ENCODE data around the gene PDCD4.

The PDCD4 gene

DNA sequence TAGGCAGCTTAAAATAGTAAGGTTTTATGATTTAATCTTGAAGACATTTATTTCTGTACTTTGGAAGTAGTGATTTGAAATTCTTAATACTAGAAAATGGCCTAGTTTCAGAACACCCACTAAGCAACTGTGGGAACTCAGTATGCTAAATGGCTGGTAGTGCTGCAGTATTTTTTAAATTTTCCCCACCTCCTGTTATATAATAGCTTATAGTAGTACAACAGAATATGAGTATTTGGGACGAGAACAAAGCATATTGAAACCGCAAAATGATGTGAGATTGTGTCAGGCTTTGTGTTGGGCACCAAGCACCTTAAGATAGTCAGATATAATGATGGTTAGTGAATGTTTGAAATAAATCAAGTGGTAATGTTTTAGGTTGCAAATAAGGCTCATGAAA, 55.7 kb downstream of the PDCD4 start:
- DNase-seq, result no peak

DNA sequence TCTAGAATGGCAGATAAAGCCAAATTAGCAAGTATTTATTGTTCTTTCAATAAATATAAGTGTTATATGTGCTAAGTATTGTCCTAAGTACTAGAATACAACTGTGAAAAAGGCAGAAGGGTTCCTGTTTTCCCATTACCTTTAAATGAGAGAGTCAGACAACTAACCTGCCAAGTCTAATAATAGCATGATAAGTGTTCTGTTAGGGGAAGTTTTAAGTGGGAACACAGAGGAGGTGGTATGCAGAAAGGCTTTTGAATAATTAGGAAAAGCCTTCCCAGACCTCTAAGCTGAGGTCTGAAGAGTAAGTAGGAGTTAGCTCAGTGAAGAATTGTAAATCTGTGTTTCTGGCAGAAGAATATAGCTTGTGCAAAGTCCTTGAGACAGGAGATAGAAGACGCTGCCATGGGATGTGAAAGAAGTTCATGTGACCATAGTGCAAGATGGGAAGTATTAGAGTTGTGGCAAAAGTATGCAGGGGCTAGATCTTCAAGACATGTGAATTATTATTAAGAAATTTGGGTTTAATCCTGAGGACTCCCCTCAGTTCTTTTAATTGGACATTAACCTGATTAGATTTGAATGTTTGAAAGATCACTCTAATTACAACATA, 60.1 kb downstream of the PDCD4 start:
- no peak for DNase-seq

DNA sequence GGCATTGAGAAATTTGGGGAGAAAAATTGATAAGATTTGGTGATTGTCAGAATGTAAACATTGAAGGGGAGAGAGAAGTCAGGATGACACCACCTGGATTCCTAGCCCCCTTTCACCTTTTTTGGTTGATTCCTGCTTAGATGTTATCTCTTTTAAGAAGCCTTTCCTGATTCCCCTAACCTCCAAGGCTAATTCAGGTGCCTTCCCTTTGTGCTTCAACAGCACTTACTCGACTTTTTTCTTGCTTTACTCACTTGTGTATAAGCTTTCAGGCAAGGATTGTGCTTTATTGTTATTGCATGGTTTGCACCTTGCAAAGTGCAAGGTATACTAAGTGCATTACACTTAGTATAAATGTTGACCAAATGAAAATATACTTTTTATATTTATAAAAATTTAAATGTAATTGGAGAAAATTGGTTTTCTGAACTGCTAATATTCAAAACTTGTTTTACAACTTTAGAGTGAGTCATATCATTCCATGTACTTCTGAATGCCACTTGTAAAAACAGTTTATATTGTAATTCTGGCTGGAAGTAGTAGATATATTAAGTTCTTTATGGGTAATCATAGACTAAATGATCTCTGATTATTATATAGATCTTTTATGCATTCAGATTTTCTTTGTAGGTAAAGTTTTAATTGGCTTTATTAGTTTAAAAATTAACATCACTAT, 60.9 kb downstream of the PDCD4 start:
- no peak for DNase-seq

DNA sequence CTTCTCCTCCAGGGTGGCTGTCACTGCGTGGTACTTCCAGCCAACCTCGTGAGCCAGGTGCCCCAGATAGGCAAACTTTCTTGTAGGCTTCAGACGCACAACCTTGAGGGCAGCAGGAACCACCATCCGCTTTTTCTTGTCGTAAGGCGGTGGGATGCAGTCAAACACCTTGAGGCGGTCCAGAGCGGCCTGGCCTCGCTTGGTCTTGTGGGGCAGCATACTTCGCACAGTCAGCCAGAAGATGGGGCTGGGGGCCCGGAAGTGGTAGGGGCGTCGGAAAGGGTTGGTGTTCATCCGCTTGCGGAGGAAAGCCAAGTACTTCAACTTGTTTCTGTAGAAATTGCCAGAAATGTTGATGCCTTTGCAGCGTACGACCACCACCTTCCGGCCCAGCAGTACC, 65.0 kb downstream of the PDCD4 start:
- DNase-seq, result no peak

DNA sequence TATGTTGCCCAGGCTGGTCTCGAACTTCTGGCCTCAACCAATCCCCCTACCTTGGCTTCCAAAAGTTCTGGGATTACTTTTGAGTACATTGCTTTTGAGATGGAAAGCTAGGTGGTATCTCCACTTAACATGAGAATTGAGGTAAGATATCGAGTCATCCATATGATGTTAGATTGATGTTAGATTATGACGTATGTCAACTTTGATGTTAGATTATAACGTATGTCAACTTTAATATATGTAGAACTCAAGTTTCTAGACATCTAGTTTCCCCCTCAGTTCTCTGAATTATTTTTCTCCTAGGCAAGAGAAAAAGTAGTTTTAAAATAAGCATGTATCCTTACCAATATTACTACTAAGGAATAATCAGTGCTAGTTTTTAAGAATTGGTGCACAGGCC, 67.7 kb downstream of the PDCD4 start:
- DNase-seq, result no peak

DNA sequence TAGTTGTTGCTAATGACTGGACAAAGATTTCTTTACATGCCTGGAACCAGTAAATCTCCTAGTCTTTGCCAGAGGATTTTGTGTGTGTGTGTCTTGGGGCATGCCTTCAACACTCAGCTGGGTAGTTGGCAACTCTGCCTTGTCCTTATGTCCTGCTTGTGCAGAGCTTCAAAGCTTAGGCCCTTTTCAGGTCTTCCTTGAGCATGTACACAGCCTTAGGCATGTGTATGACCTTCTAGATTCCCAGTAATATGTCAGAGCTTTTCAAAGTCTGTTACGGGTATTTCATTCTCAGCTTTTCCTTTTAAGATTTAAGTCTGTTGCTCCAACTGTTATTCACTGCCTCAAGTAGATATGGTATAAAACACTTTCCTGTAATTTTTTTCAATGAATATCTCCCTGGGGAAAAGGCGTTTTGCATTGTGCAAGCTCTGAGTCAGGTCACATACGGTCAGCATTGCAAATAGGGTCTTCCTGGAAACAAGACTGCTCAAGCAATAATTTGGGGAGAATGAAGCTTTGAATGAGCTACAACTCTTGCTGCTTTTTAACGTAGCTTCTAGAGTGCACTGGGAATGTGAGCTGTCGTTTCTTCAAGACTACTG, 73.2 kb downstream of the PDCD4 start:
- no peak for DNase-seq

DNA sequence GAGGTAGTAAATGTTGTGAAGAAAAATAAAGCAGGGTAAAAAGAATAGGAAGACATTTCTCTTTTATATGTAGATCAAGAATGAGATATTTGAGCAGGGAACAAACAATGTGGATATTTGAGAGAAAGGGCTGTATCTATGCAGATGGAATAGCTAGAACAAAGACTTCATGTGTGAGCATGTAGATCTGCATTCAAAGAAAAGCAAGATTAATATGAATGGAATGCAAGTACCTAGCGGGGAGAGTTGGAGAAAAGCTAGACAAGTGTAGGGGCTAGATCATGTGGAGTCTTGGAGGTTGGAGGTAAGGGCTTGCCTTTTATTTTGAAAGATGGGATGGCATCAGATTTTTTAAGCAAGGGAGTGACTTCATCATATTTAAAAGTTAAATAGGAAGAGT, 74.8 kb downstream of the PDCD4 start:
- DNase-seq, result no peak

DNA sequence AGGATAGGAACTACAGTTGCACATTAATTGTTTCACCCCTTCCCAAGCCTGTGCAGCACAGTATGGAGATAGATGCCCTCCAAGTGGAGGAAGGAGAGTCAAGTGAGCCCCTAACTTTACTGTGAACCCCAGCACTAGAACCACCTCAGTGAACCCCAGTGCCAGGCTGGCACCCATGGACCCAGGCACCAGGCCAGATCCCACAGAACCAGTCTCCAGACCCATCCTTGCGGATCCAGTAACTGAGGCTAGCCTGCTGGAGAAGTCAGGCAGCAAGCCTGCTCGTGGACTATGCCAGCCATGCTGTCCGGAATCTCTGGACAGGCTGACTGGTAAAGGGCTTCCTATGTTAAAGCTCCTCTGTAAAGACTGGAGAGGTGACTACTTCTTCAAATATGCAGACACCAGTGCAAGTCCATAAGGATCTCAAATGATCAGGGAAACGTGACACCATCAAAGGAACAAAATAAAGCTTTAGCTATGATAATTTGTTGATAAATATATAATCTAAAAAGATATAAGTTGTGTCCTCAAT, 75.4 kb downstream of the PDCD4 start:
- no peak for DNase-seq
